ENCODE data around the gene ZNF532.

GRCh38 chr18:58966005-58966677 lies 101.5 kb downstream of the ZNF532 start:
- TF ChIP-seq, protein P1, sequence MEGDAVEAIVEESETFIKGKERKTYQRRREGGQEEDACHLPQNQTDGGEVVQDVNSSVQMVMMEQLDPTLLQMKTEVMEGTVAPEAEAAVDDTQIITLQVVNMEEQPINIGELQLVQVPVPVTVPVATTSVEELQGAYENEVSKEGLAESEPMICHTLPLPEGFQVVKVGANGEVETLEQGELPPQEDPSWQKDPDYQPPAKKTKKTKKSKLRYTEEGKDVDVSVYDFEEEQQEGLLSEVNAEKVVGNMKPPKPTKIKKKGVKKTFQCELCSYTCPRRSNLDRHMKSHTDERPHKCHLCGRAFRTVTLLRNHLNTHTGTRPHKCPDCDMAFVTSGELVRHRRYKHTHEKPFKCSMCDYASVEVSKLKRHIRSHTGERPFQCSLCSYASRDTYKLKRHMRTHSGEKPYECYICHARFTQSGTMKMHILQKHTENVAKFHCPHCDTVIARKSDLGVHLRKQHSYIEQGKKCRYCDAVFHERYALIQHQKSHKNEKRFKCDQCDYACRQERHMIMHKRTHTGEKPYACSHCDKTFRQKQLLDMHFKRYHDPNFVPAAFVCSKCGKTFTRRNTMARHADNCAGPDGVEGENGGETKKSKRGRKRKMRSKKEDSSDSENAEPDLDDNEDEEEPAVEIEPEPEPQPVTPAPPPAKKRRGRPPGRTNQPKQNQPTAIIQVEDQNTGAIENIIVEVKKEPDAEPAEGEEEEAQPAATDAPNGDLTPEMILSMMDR (IDR thresholded peaks at IDR 0.05; ENCODE audit: borderline replicate concordance, extremely low read depth, low read length, poor library complexity, severe bottlenecking) = no peak
- no peak for TF ChIP-seq EZH2 (IDR thresholded peaks at IDR 0.05; ENCODE audit: borderline replicate concordance, low read depth, low read length, severe bottlenecking)

Measured in DND-41 (cell line).